H1 (cell line): Measurements from ENCODE around the gene MYLK. TPM values are rescaled to one million over a fixed set of nuclear protein-coding genes. Genes with fewer than 3 reads are reported as not detected.

Experiments
- ATF3 ChIP-seq: IDR thresholded peaks from 2 replicates; pipeline ENCODE4 v1.6.1; 2011; ENCODE audit warnings: low read depth, mild to moderate bottlenecking, low read length; ENCODE audit not compliant: insufficient read depth
- HDAC2 ChIP-seq, 2 experiments: fragments of 300-600 bp in 1 of 2; sonication (generic) in 1 of 2; IDR thresholded peaks; 2 replicates each; pipeline ENCODE4 v1.6.1; 2011 to 2012; ENCODE audit warnings: low read depth in 2 of 2, low read length in 2 of 2, mild to moderate bottlenecking in 2 of 2, moderate library complexity in 2 of 2, borderline replicate concordance in 1 of 2, inconsistent platforms in 1 of 2
- MAFK ChIP-seq: IDR thresholded peaks from 2 replicates; pipeline ENCODE4 v1.6.1; 2012; ENCODE audit warnings: low read depth, mild to moderate bottlenecking, improper control_type of control experiment, low read length
- polyA plus RNA-seq, 7 experiments: library from polyadenylated mRNA; depleted of rRNA in 3 of 7; stranded (reverse) in 5 of 7; unstranded in 2 of 7; fragments of >200 nt in 5 of 7; fragments of 200-250 nt in 2 of 7; gene quantifications; 1 replicate in 5 of 7; 2 replicates in 1 of 7; 4 replicates in 1 of 7; pipeline versions ENCODE4 v1.2.1 to v1.2.3, GENCODE V29; 2011 to 2013; ENCODE audit warnings: missing spikeins in 2 of 7, mixed read lengths in 2 of 7
- total RNA-seq: library from RNA; stranded (reverse); fragmentation: NEBNext Ultra II Directional; extraction: Animal tissue kit (Norgen Biotek cat#: 25700); gene quantifications from 2 replicates; pipeline ENCODE4 v1.2.1, GENCODE V29; 2021

MYLK gene
- total and polyA plus RNA-seq, 2 of the 8 experiments (the other 6 are each of a cell fraction or from before 2014, with no cell fraction given): 11.6 to 21.3 TPM

GRCh38 chr3:123768480-123769355 is 115.4 kb downstream of the MYLK start (continued):
- no peak for TF ChIP-seq HDAC2 (IDR thresholded peaks at IDR 0.05; ENCODE audit: borderline replicate concordance in 1 of 2, low read depth in 2 of 2, low read length in 2 of 2)
- no peak for TF ChIP-seq MAFK
- TF ChIP-seq ATF3: no peak
